Stimulated activated CD4-positive, alpha-beta T cell treated with anti-CD3 and anti-CD28 coated beads, Interleukin-12 subunit alpha, Interleukin-12 subunit beta, amount 100 ng/mL, for 24 hours (primary cell): Measurements from ENCODE around the gene PRDM5.

ENCODE experiments used
- DNase-seq, 2 experiments: peaks; one replicate each; pipeline ENCODE4 v3.0.0-alpha.2; 2020; ENCODE audit warnings: low read depth in 2 of 2

Gene PRDM5

GRCh38 chr4:120821029-120821428 lies 101.5 kb downstream of the PRDM5 start:
- no peak for DNase-seq

GRCh38 chr4:120819805-120820437 lies 102.6 kb downstream of the PRDM5 start:
- no peak for DNase-seq

GRCh38 chr4:120816296-120816965 lies 106.1 kb downstream of the PRDM5 start:
- DNase-seq = no peak

- no peak for DNase-seq
Measured at GRCh38 chr4:120815361-120815760, 107.2 kb downstream of the PRDM5 start.

GRCh38 chr4:120814886-120815285 lies 107.6 kb downstream of the PRDM5 start:
- no peak for DNase-seq

GRCh38 chr4:120812216-120812615 lies 110.3 kb downstream of the PRDM5 start:
- no peak for DNase-seq

- no peak for DNase-seq
Measured at GRCh38 chr4:120809518-120809917, 113.0 kb downstream of the PRDM5 start.

GRCh38 chr4:120808475-120809141 lies 113.9 kb downstream of the PRDM5 start:
- no peak for DNase-seq

GRCh38 chr4:120801137-120801758 lies 121.3 kb downstream of the PRDM5 start:
- no peak for DNase-seq

GRCh38 chr4:120798570-120798969 lies 124.0 kb downstream of the PRDM5 start:
- DNase-seq = no peak

GRCh38 chr4:120796271-120796670 lies 126.3 kb downstream of the PRDM5 start:
- no peak for DNase-seq

- no peak for DNase-seq
Measured at GRCh38 chr4:120785202-120785601, 137.3 kb downstream of the PRDM5 start.

GRCh38 chr4:120777459-120777858 lies 145.1 kb downstream of the PRDM5 start:
- DNase-seq = no peak

GRCh38 chr4:120775431-120775830 lies 147.1 kb downstream of the PRDM5 start:
- DNase-seq = no peak

- no peak for DNase-seq
Measured at GRCh38 chr4:120773641-120774040, 148.9 kb downstream of the PRDM5 start.

- DNase-seq = no peak
Measured at GRCh38 chr4:120771907-120772306, 150.6 kb downstream of the PRDM5 start.

GRCh38 chr4:120770897-120771296 lies 151.6 kb downstream of the PRDM5 start:
- no peak for DNase-seq

- DNase-seq = no peak
Measured at GRCh38 chr4:120769227-120769626, 153.3 kb downstream of the PRDM5 start.

- no peak for DNase-seq
Measured at GRCh38 chr4:120765260-120765680, 157.3 kb downstream of the PRDM5 start.

- DNase-seq = no peak
Measured at GRCh38 chr4:120763650-120764049, 158.9 kb downstream of the PRDM5 start.

GRCh38 chr4:120761070-120761469 lies 161.5 kb downstream of the PRDM5 start:
- no peak for DNase-seq

GRCh38 chr4:120760047-120760446 lies 162.5 kb downstream of the PRDM5 start:
- no peak for DNase-seq

GRCh38 chr4:120755864-120756263 lies 166.7 kb downstream of the PRDM5 start:
- no peak for DNase-seq
